Endothelial cell of umbilical vein (primary cell): Measurements from ENCODE around the gene ZNF316. TPM values are rescaled to one million over a fixed set of nuclear protein-coding genes. Genes with fewer than 3 reads are reported as not detected.
A peak's percentile ranks its signal among the peaks of the same experiment; 100 is the strongest.

Experiments
- BruUV-seq: library from RNA; stranded (reverse); fragments of 400-500 nt; replicated peaks from 2 replicates; lab custom pipeline; 2021; lab: Mats Ljungman, UMichigan
- CTCF ChIA-PET: fragments of 300-600, 350-600 bp; sonication (Branson Sonifier 250); formaldehyde crosslinking; loops from one replicate; lab custom pipeline; 2021; ENCODE audit warnings: antibody characterized with exemption, inconsistent platforms; lab: Charles Lee
- POLR2A ChIA-PET: fragments of 300-600, 350-600 bp; sonication (Branson Sonifier 250); formaldehyde crosslinking; loops from one replicate; lab custom pipeline; 2021; ENCODE audit warnings: antibody characterized with exemption, inconsistent platforms; lab: Charles Lee
- DNase-seq: peaks from one replicate; pipeline ENCODE4 v3.0.0-alpha.2; 2011; ENCODE audit warnings: low read depth, low spot score
- FAIRE-seq: peaks from 2 replicates; lab custom pipeline; 2011; peaks lifted over from hg19 to GRCh38; lab: Jason Lieb, UNC
- H2AFZ ChIP-seq: 2 replicates; pipeline ENCODE4 v1.6.0; 2012; ENCODE audit warnings: low read depth, low read length, control low read depth, inconsistent platforms
- H3K27ac ChIP-seq: 2 replicates; pipeline ENCODE4 v1.5.1; 2011; ENCODE audit warnings: low read depth, mild to moderate bottlenecking, control low read depth, low read length, moderate library complexity; ENCODE audit not compliant: insufficient read depth
- H3K27me3 ChIP-seq, 2 experiments: 2 replicates each; pipeline versions ENCODE4 v1.6.0 to v1.6.1; 2011; ENCODE audit warnings: low read length in 2 of 2, mixed read lengths in 1 of 2; ENCODE audit not compliant: control insufficient read depth in 2 of 2, insufficient read depth in 2 of 2
- H3K36me3 ChIP-seq, 2 experiments: 2 replicates in 1 of 2; 3 replicates in 1 of 2; pipeline ENCODE4 v1.5.1; 2011; ENCODE audit warnings: low read length in 2 of 2, mild to moderate bottlenecking in 1 of 2, moderate library complexity in 1 of 2; ENCODE audit not compliant: control insufficient read depth in 2 of 2, insufficient read depth in 2 of 2; ENCODE audit errors: extremely low read depth in 1 of 2
- H3K4me1 ChIP-seq: 3 replicates; pipeline ENCODE4 v1.5.1; 2011; ENCODE audit warnings: mild to moderate bottlenecking, low read length; ENCODE audit not compliant: control insufficient read depth, insufficient read depth; ENCODE audit errors: extremely low read depth
- H3K4me2 ChIP-seq: 2 replicates; pipeline ENCODE4 v1.6.1; 2011; ENCODE audit warnings: low read length, control low read depth, mixed read lengths; ENCODE audit not compliant: insufficient read depth
- H3K4me3 ChIP-seq, 3 experiments: fragments of 200-600 bp in 1 of 3; sonication (generic), shearing (Covaris generic) in 1 of 3; replicated peaks in 1 of 3; 2 replicates each; pipeline ENCODE4 v1.5.1; 2011 to 2016; ENCODE audit warnings: control low read depth in 3 of 3, low read length in 3 of 3, mild to moderate bottlenecking in 2 of 3, inconsistent platforms in 1 of 3, low read depth in 1 of 3, moderate library complexity in 1 of 3; ENCODE audit not compliant: insufficient read depth in 1 of 3
- H3K79me2 ChIP-seq: 2 replicates; pipeline ENCODE4 v1.6.0; 2012; ENCODE audit warnings: low read length, inconsistent platforms; ENCODE audit not compliant: control insufficient read depth, insufficient read depth
- H3K9ac ChIP-seq: replicated peaks from 2 replicates; pipeline ENCODE3; 2011; ENCODE audit warnings: low read length, control low read depth; ENCODE audit not compliant: insufficient read depth; ENCODE audit errors: extremely low read depth
- H3K9me1 ChIP-seq: replicated peaks from 3 replicates; pipeline ENCODE4 v1.6.0; 2011; ENCODE audit warnings: mild to moderate bottlenecking, low read length; ENCODE audit not compliant: control insufficient read depth, insufficient read depth; ENCODE audit errors: extremely low read depth
- H3K9me3 ChIP-seq: replicated peaks from 2 replicates; pipeline ENCODE4 v1.5.1; 2012; ENCODE audit warnings: low read length, inconsistent platforms; ENCODE audit not compliant: control insufficient read depth, insufficient read depth
- H4K20me1 ChIP-seq: replicated peaks from 2 replicates; pipeline ENCODE3; 2011; ENCODE audit warnings: mild to moderate bottlenecking, low read length; ENCODE audit not compliant: control insufficient read depth, insufficient read depth; ENCODE audit errors: extremely low read depth
- CTCF ChIP-seq, 2 donors: IDR thresholded peaks; 1 replicate in 1 of 2; 2 replicates in 1 of 2; pipeline ENCODE4 v1.5.1; 2011; ENCODE audit warnings: low read length in 2 of 2, mild to moderate bottlenecking in 2 of 2, moderate library complexity in 2 of 2, control low read depth in 1 of 2, inconsistent platforms in 1 of 2, low read depth in 1 of 2; ENCODE audit not compliant: insufficient read depth in 1 of 2; ENCODE audit errors: extremely low read depth in 1 of 2
- EZH2 ChIP-seq: IDR thresholded peaks from 2 replicates; pipeline ENCODE4 v1.6.1; 2012; ENCODE audit warnings: borderline replicate concordance, low read depth, mild to moderate bottlenecking, moderate library complexity, low read length, inconsistent platforms; ENCODE audit not compliant: severe bottlenecking
- FOS ChIP-seq: IDR thresholded peaks from 2 replicates; pipeline ENCODE4 v1.6.1; 2011; ENCODE audit warnings: mild to moderate bottlenecking, low read length, moderate library complexity, borderline replicate concordance; ENCODE audit not compliant: insufficient read depth
- GATA2 ChIP-seq: IDR thresholded peaks from 2 replicates; pipeline ENCODE4 v1.7.0; 2011; ENCODE audit warnings: low read depth, mild to moderate bottlenecking, moderate library complexity, mixed read lengths, low read length; ENCODE audit not compliant: insufficient read length, insufficient read depth
- JUN ChIP-seq: IDR thresholded peaks from 2 replicates; pipeline ENCODE4 v1.6.1; 2011; ENCODE audit warnings: borderline replicate concordance, low read depth; ENCODE audit not compliant: insufficient read length, insufficient read depth
- MAX ChIP-seq: IDR thresholded peaks from 2 replicates; pipeline ENCODE4 v1.6.1; 2011; ENCODE audit not compliant: insufficient read depth, insufficient read length
- MYC ChIP-seq: IDR thresholded peaks from one replicate; pipeline ENCODE4 v1.6.1; 2011; ENCODE audit warnings: mild to moderate bottlenecking, low read depth, low read length
- POLR2A ChIP-seq: IDR thresholded peaks from 2 replicates; pipeline ENCODE4 v1.6.1; 2012; ENCODE audit warnings: low read depth, mild to moderate bottlenecking, control low read depth, low read length
- POLR2AphosphoS5 ChIP-seq: IDR thresholded peaks from 2 replicates; pipeline ENCODE4 v1.6.1; 2012; ENCODE audit warnings: low read depth, mild to moderate bottlenecking, control low read depth, low read length, moderate library complexity; ENCODE audit not compliant: insufficient read depth
- dilution Hi-C: fragments of 300-500 bp; cut with MboI; formaldehyde crosslinking; loops from one replicate; pipeline ENCODE4 v1.15.0; 2019; ENCODE audit warnings: low sequenced_read_pairs; ENCODE audit not compliant: extremely low pct_ligation_motif_present
- intact Hi-C: fragments of 100-400 bp; cut with micrococcal nuclease; formaldehyde crosslinking; loops from one replicate; pipeline ENCODE4 v1.10.0; 2022
- polyA plus RNA-seq, 4 experiments: library from polyadenylated mRNA; depleted of rRNA in 3 of 4; stranded (reverse) in 3 of 4; unstranded in 1 of 4; fragments of >200 nt; gene quantifications; 2 replicates each; pipeline versions ENCODE4 v1.2.1 to v1.2.3, GENCODE V29; 2011 to 2012; ENCODE audit warnings: missing spikeins in 1 of 4
- total RNA-seq: library from RNA; stranded (reverse); gene quantifications from 2 replicates; pipeline ENCODE4 v1.2.3, GENCODE V29; 2021

ZNF316 gene
- total and polyA plus RNA-seq, 2 donors (not counting 3 experiments of a cell fraction or from before 2014, with no cell fraction given): 7.7 to 23.8 TPM

- no peak for TF ChIP-seq FOS
- TF ChIP-seq POLR2AphosphoS5: no peak
- TF ChIP-seq JUN: no peak
- H3K4me1 ChIP-seq: peaks cover 12% of the 10 kb centered on the region
- H3K27ac ChIP-seq: no peak overlapping the region
- H3K79me2 ChIP-seq: peaks cover 13% of the 10 kb centered on the region
- CTCF ChIA-PET: interaction anchor here (0.8 to 2.1 kb wide), 6 partner anchors 13 to 267 kb away, joined by 4 to 18 read pairs (median 8); partner anchors contain the start of gene ZDHHC4
- H3K9ac ChIP-seq: peak overlapping the region; percentile 77
- FAIRE-seq: peak; percentile 38
- dilution Hi-C loops: no loop called here
- no peaks in the 10 kb centered on the region for H3K9me3 ChIP-seq
- BruUV-seq: TSS peak; percentile 44
- intact Hi-C loops: loop anchor here (1.0 to 5.0 kb wide), 4 partner anchors 13 to 267 kb away; partner anchors contain the start of genes ZDHHC4 and ZNF12
- POLR2A ChIA-PET: interaction anchor here (0.7 to 1.3 kb wide), 2 partner anchors 42 to 46 kb away, joined by 3 to 4 read pairs; partner anchors contain the start of gene ZNF316
- peak overlapping the region; percentile 81 for H3K4me2 ChIP-seq
- H3K36me3 ChIP-seq: peaks cover 3 to 14% of the 10 kb centered on the region in 2 experiments
- no peaks in the 10 kb centered on the region for H4K20me1 ChIP-seq
- DNase-seq: no peak
- no peaks in the 10 kb centered on the region for H3K27me3 ChIP-seq
- peak overlapping the region; percentile 92 for H2AFZ ChIP-seq
- H3K9me1 ChIP-seq: no peaks in the 10 kb centered on the region
- H3K4me3 ChIP-seq: peak overlapping the region; percentile 66 to 96 (median 70)
These were observed 46.4 kb upstream of the ZNF316 start for GRCh38 chr7:6590645-6591110.

GRCh38 chr7:6600093-6600492 lies 37.0 kb upstream of the ZNF316 start:
- dilution Hi-C loops (no loop called here), intact Hi-C loops (no loop called here)
- Histone ChIP-seq H3K9me3 (no peaks in the 10 kb centered on the region), H3K4me2 (no peak overlapping the region), H3K27me3 (no peaks in the 10 kb centered on the region), H4K20me1 (no peaks in the 10 kb centered on the region), H3K4me1 (no peaks in the 10 kb centered on the region), H3K79me2 (no peaks in the 10 kb centered on the region), H3K36me3 (peaks cover 17 to 32% of the 10 kb centered on the region in 2 experiments), H3K4me3 (no peak overlapping the region), H3K27ac (no peak overlapping the region), H3K9me1 (no peaks in the 10 kb centered on the region), H3K9ac (no peak overlapping the region), H2AFZ (no peak overlapping the region)
- ChIA-PET POLR2A (no interaction called here), CTCF (interaction anchor here (1.0 to 1.3 kb wide), 2 partner anchors 10 to 84 kb away, joined by 4 to 6 read pairs; partner anchors contain the start of gene INTS15)
- FAIRE-seq: no peak
- DNase-seq: no peak
- no TSS peak for BruUV-seq
- TF ChIP-seq POLR2AphosphoS5 (no peak), JUN (no peak), CTCF (IDR thresholded peaks at IDR 0.05; ENCODE audit: extremely low read depth in 1 of 2, insufficient read depth in 1 of 2, low read depth in 1 of 2, low read length in 2 of 2) (no peak), EZH2 (no peak), FOS (no peak), GATA2 (no peak), POLR2A (no peak), MAX (no peak), MYC (no peak)
